Measurements from ENCODE around the gene OGDH. TPM values are rescaled to one million over a fixed set of nuclear protein-coding genes. Genes with fewer than 3 reads are reported as not detected.

The OGDH gene
- total and polyA plus RNA-seq, 2 of the 13 experiments (the other 11 are each of a cell fraction or from before 2014, with no cell fraction given): 17.4 to 25.4 TPM

DNA sequence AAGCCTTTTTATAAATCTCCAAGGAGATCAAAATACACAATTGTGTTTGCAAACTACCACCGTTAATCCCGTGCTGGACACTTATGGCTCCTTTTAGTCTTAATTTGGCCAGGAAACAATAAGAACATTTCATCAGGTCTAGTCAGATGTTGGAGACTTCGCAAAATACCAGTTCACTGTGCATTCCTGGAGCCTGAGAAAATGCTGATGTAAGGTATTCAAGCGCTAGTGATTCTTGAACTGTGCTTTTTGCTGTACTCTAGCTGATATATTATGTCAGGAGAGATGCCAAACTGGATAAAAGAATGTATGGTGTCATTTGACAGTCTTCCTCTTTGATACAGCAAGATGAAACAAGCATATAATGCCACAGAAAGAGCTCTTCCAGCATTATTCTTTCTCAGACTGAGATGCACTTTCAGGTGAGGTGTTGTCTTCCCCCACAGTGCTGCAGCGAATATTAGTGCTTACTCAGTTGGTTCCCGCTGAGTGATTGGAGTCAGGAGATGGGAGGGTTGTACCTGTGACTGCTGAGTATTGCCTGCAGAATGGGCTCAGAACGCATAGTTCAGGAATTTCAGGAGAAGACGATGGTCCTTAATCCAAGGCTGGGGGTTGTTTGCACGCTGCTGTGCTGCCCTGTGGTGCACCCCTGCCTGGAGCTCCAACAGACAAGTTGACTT, 59.2 kb downstream of the OGDH start:
- H3K4me2 ChIP-seq (ENCODE audit: low read depth, low read length): no peak overlapping the region

GRCh38 chr7:44666566-44666965, 60.1 kb downstream of the OGDH start:
- CTCF ChIA-PET (ENCODE audit: low intra/inter-chr PET ratio, low total read pairs): no interaction called here
- Histone ChIP-seq H3K9ac (ENCODE audit: insufficient read depth, low read depth, low read length) (no peak overlapping the region), H3K27me3 (ENCODE audit: control insufficient read depth in 1 of 2, insufficient read depth in 2 of 2, low read length in 2 of 2) (no peaks in the 10 kb centered on the region), H2AFZ (ENCODE audit: low read length) (no peak overlapping the region), H3K36me3 (replicated peaks in 1 of 2; ENCODE audit: control insufficient read depth in 1 of 2, insufficient read depth in 2 of 2, low read length in 2 of 2) (peaks cover 0 to 28% of the 10 kb centered on the region in 2 experiments; a peak in 4 of 5 replicates), H3K27ac (ENCODE audit: extremely low read length, insufficient read depth, low read length) (no peak overlapping the region), H3K9me3 (ENCODE audit: low read length) (no peaks in the 10 kb centered on the region), H3K4me1 (ENCODE audit: insufficient read depth, low read length) (peaks cover 11% of the 10 kb centered on the region; the same call in 1 of the 2 replicates), H3K79me2 (ENCODE audit: insufficient read depth, low read length) (no peaks in the 10 kb centered on the region), H3K4me2 (ENCODE audit: low read depth, low read length) (no peak overlapping the region), H3K4me3 (replicated peaks in 1 of 3; ENCODE audit: insufficient read depth in 1 of 3, low read depth in 2 of 3, low read length in 3 of 3) (no peak overlapping the region), H4K20me1 (ENCODE audit: insufficient read depth, low read length) (no peaks in the 10 kb centered on the region)
- 95% methylated on average over 6 of the region's 6 CpGs for WGBS (ENCODE audit: low lambda C conversion rate)
- POLR2A ChIA-PET: no interaction called here
- TF ChIP-seq, protein P1, sequence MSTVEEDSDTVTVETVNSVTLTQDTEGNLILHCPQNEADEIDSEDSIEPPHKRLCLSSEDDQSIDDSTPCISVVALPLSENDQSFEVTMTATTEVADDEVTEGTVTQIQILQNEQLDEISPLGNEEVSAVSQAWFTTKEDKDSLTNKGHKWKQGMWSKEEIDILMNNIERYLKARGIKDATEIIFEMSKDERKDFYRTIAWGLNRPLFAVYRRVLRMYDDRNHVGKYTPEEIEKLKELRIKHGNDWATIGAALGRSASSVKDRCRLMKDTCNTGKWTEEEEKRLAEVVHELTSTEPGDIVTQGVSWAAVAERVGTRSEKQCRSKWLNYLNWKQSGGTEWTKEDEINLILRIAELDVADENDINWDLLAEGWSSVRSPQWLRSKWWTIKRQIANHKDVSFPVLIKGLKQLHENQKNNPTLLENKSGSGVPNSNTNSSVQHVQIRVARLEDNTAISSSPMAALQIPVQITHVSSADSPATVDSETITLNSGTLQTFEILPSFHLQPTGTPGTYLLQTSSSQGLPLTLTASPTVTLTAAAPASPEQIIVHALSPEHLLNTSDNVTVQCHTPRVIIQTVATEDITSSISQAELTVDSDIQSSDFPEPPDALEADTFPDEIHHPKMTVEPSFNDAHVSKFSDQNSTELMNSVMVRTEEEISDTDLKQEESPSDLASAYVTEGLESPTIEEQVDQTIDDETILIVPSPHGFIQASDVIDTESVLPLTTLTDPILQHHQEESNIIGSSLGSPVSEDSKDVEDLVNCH (CRISPR knock-in tag; IDR thresholded peaks at IDR 0.05): no peak
- TF ChIP-seq, protein P2, sequence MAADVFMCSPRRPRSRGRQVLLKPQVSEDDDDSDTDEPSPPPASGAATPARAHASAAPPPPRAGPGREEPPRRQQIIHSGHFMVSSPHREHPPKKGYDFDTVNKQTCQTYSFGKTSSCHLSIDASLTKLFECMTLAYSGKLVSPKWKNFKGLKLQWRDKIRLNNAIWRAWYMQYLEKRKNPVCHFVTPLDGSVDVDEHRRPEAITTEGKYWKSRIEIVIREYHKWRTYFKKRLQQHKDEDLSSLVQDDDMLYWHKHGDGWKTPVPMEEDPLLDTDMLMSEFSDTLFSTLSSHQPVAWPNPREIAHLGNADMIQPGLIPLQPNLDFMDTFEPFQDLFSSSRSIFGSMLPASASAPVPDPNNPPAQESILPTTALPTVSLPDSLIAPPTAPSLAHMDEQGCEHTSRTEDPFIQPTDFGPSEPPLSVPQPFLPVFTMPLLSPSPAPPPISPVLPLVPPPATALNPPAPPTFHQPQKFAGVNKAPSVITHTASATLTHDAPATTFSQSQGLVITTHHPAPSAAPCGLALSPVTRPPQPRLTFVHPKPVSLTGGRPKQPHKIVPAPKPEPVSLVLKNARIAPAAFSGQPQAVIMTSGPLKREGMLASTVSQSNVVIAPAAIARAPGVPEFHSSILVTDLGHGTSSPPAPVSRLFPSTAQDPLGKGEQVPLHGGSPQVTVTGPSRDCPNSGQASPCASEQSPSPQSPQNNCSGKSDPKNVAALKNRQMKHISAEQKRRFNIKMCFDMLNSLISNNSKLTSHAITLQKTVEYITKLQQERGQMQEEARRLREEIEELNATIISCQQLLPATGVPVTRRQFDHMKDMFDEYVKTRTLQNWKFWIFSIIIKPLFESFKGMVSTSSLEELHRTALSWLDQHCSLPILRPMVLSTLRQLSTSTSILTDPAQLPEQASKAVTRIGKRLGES (CRISPR knock-in tag; IDR thresholded peaks at IDR 0.05; ENCODE audit: borderline replicate concordance): no peak
- no peak for TF ChIP-seq HMG20A (CRISPR knock-in tag; IDR thresholded peaks at IDR 0.05; ENCODE audit: borderline replicate concordance)
- in situ Hi-C loops (cut with HindIII; ENCODE audit: extremely low pct_ligation_motif_present, low pct_unique_long_range_greater_than_20kb): no loop called here
- DNase-seq (ENCODE audit: low spot score) (no peak), FAIRE-seq (no peak), ATAC-seq (no peak)
- intact Hi-C loops (cut with micrococcal nuclease; ENCODE audit: unreplicated experiment): no loop called here
- no TSS peak for BruUV-seq (replicated peaks)

More for the DNA sequence above, 59.2 kb downstream of the OGDH start:
- Histone ChIP-seq H3K27ac (ENCODE audit: extremely low read length, insufficient read depth, low read length) (no peak overlapping the region), H3K27me3 (ENCODE audit: control insufficient read depth in 1 of 2, insufficient read depth in 2 of 2, low read length in 2 of 2) (no peaks in the 10 kb centered on the region), H3K79me2 (ENCODE audit: insufficient read depth, low read length) (no peaks in the 10 kb centered on the region), H3K4me3 (replicated peaks in 1 of 3; ENCODE audit: insufficient read depth in 1 of 3, low read depth in 2 of 3, low read length in 3 of 3) (no peak overlapping the region), H3K9ac (ENCODE audit: insufficient read depth, low read depth, low read length) (no peak overlapping the region), H3K9me3 (ENCODE audit: low read length) (peaks cover 5% of the 10 kb centered on the region; the same call in 1 of the 2 replicates), H3K36me3 (replicated peaks in 1 of 2; ENCODE audit: control insufficient read depth in 1 of 2, insufficient read depth in 2 of 2, low read length in 2 of 2) (peaks cover 0 to 28% of the 10 kb centered on the region in 2 experiments; a peak in 4 of 5 replicates), H2AFZ (ENCODE audit: low read length) (no peak overlapping the region), H3K4me1 (ENCODE audit: insufficient read depth, low read length) (peaks cover 11% of the 10 kb centered on the region; the same call in 1 of the 2 replicates), H4K20me1 (ENCODE audit: insufficient read depth, low read length) (no peaks in the 10 kb centered on the region)
- 98% methylated on average over 9 of the region's 9 CpGs for WGBS (ENCODE audit: low lambda C conversion rate)
- no TSS peak for BruUV-seq (replicated peaks)
- ChIA-PET CTCF (ENCODE audit: low intra/inter-chr PET ratio, low total read pairs) (no interaction called here), POLR2A (no interaction called here)
- ATAC-seq (no peak), DNase-seq (ENCODE audit: low spot score) (no peak), FAIRE-seq (no peak)
- TF ChIP-seq ZNF451 (CRISPR knock-in tag; IDR thresholded peaks at IDR 0.05) (no peak), MAFK (conservative IDR thresholded peaks at IDR 0.05 in 1 of 2, IDR thresholded peaks at IDR 0.05 in 1 of 2; ENCODE audit: low read length in 2 of 2) (peak; percentile 89 to 94), MAFF (IDR thresholded peaks at IDR 0.05; ENCODE audit: low read depth, low read length) (peak; percentile 92), POLR2AphosphoS2 (IDR thresholded peaks at IDR 0.05; ENCODE audit: low read depth, low read length) (no peak)
- intact Hi-C loops (cut with micrococcal nuclease; ENCODE audit: unreplicated experiment): no loop called here
- in situ Hi-C loops (cut with HindIII; ENCODE audit: extremely low pct_ligation_motif_present, low pct_unique_long_range_greater_than_20kb): no loop called here
